GM18873 (cell line): ENCODE measurements around the gene OGFR.

ENCODE experiments used
- ATAC-seq: cut with Tn5 transposase; IDR thresholded peaks from one replicate; pipeline ENCODE4 v1.9.1; 2021; ENCODE audit warnings: mild to moderate bottlenecking, moderate library complexity, moderate number of reproducible peaks; ENCODE audit not compliant: unreplicated experiment, low FRiP score

Gene OGFR

DNA sequence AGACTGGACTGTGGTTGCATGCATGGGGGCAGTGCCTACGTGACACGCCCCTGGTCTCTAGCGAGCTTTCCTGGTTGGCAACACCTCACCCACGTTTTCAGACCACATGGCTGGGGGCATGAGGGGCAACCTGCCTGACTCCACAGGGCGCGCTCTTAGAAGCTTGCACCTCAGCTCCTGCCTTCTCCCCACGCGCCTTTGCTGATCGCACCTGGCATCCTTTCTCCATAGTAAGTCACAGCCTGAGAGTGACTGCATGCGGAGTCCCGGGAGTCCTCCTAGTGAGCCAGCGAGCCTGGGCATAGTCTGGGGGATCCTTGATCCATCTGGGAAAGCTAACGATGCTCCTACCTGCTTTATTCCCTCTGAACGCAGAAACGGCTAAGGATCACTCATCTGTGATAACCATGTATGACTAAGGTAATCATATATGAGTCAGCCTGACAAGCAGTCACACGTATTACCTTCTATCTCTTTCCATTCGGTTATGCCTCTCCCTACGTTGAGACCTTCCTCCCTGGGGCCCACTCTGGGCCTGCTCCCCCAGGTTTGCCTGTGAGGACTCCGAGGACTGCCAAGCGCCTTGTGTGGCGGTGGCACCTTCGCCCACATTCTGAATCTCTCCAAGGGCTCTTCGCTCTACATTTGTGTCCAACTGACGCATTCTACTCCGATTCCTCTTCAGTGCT is 52.4 kb downstream of the OGFR start:
- ATAC-seq, result no peak

DNA sequence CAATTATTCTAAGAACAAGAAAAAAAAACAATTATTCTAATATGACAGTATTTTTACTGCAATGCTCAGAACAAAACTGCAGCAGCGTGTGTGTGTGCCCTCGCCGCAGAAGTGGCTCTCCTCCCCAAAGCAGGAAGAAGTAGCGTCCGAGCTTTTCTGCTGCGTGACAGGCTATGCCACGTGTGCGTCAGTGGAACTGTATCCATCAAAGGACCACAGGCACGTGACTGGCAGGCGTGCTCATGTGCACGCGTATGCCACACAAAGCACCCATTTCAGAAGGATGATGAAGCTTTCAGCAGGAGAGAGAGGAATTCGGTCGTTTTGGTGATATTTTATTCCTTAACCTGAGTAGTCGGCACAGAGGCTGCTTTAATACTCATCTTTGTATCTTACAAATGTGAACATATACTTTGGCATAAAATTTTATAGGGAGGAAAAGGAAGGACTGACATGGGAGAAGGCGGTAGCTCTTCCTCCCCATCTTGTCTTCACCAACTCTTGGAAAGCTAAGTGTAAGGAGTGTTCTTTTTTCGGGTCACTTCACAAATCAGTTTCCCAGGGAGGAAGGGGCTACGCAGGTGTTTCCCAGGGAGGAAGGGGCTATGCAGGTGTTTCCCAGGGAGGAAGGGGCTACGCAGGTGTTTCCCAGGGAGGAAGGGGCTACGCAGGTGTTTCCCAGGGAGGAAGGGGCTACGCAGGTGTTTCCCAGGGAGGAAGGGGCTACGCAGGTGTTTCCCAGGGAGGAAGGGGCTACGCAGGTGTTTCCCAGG is 53.6 kb downstream of the OGFR start:
- ATAC-seq, result no peak

DNA sequence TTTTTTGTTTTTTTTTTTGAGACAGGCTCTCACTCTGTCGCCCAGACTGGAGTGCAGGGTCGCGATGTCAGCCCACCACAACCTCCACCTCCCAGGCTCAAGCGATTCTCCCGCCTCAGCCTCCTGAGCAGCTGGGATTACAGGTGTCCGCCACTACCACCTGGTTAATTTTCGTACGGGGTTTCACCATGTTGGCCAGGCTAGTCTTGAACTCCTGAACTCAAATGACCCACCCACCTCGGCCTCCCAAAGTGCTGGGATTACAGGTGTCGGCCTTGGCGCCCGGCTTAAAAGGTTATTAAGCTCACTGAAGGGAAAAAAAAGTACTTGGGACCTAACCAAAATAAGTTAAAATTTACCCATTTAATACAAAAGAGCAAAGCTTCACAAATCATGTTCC is 55.1 kb downstream of the OGFR start:
- no peak for ATAC-seq

DNA sequence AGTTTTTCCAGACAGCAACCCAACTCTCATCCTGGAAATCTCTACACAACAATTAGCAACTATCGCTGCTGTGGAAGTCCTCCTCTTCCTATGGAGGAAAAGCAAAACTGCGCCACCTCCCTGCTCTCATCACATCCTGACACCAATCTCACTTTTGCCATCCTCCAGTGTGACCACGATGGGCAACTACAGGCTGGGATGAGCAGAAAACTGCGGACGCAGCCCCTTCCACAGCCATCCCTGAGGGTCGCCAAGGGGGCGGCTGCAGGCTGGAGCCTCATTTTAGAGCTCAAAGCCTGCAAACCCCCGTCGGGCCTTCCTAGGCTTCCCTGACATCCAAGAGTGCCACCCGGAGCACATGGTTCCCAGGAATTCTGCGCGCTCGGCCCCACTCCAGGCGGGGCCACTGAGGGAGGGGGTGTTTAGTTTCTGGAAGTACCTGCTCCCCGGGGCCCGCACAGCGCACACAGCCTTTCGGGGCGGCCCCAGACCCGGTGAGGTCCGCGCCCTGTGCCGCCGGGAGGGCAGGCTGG is 55.8 kb downstream of the OGFR start:
- no peak for ATAC-seq

DNA sequence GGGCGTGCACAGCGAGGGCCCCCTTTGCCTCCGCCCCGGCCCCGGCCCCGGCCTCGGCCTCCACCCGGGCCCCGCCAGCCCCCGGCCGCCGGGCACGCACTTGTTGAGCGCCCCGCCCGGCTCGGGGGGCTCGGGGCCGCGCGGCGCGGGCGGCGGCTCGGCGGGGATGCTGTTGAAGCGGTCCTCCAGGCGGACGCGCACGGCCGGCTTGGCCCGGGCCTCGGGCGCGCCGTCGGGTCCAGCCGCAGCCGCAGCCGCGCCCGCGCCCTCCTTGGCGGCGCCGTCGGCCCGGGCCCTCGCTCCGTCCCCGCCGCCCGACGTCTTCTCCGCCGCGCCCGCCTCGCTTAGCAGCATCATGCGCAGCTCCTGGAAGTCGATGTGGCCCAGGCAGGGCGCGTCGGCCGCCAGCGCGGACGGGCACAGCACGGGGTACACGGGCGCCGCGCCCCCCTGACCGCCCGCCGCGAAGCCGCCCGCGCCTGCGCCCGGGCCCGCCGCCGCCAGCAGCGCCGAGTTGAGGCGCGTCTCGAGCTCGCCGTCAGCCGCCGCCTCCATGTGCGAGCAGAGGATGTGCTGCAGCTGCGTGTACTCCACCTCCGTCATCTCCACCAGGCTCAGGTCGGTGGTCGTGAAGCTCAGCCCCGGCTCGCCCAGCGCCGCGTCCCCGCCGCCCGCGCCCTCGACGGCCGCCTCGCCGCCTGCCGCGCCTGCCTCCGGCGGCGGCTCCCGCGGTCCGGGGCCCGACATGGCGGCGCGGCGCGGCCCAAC is 56.5 kb downstream of the OGFR start:
- ATAC-seq, result no peak

DNA sequence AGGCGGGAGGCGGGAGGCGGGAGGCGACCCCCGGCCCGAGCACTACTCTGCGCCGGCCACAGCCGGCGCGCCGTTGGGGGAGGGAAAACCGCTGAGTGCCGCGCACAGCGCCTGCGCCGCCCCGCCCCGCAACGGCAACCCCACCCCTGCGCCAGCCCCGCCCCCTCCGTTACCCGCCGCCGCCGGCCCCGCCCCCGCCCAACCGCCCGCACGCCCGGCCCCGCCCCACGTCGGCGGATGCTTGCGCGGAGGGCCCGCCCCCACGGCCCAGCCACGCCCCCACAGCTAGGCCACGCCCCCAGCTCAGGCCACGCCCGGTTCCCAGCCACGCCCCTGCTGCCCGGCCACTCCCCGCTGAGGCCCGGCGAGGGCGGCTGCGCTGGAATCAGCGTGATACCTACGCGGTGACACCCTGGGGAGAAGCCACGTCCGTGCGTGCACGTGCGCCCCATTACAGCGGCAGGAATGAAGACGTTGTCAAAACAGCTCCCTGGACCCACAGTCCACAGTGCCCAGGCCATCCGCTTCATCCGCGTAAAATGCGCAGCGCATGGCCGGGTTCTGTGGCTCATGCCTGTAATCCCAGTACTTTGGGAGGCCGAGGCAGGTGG is 57.2 kb downstream of the OGFR start, which contains the start of gene TCFL5:
Gene TCFL5 (minus strand): TSS at position 97 of the 611 bp plus-strand sequence. CDS start 152 bp downstream, outside the sequence.
- no peak for ATAC-seq
